K562 (cell line): ENCODE results near the gene FUT8.

Experiments used
- BRCA1 ChIP-seq, 2 experiments: fragments of 450-650 bp in 1 of 2; sonication (generic) in 1 of 2; formaldehyde crosslinking in 1 of 2; IDR thresholded peaks; 2 replicates each; pipeline versions ENCODE4 v1.5.0 to v1.6.1; 2017 to 2020; ENCODE audit warnings: mild to moderate bottlenecking in 1 of 2, missing genetic modification reagents in 1 of 2
- CHD2 ChIP-seq: IDR thresholded peaks from 2 replicates; pipeline ENCODE4 v1.6.1; 2011; ENCODE audit warnings: low read depth, low read length
- CREB1 ChIP-seq, 2 experiments: sonication (generic) in 1 of 2; formaldehyde crosslinking in 1 of 2; IDR thresholded peaks; 2 replicates each; pipeline versions ENCODE4 v1.6.1 to v1.8.0; 2012 to 2022; ENCODE audit warnings: inconsistent platforms in 1 of 2, mild to moderate bottlenecking in 1 of 2, missing genetic modification reagents in 1 of 2, moderate library complexity in 1 of 2
- GABPB2 ChIP-seq: fragments of 250-450 bp; sonication (Bioruptor Pico); conservative IDR thresholded peaks from 2 replicates; pipeline ENCODE4 v1.5.1; 2021; ENCODE audit warnings: mild to moderate bottlenecking
- HSF4 ChIP-seq: fragments of 250-450 bp; sonication (Bioruptor Pico); IDR thresholded peaks from 2 replicates; pipeline ENCODE4 v2.1.2; 2022; ENCODE audit warnings: mild to moderate bottlenecking, moderate library complexity, borderline replicate concordance
- NR3C1 ChIP-seq: sonication (generic); formaldehyde crosslinking; IDR thresholded peaks from 2 replicates; pipeline ENCODE4 v1.8.1; 2022; ENCODE audit warnings: missing genetic modification reagents
- POLR2A ChIP-seq: fragments of 450-650 bp; conservative IDR thresholded peaks from 2 replicates; pipeline ENCODE4 v1.6.1; 2016
- POLR2AphosphoS5 ChIP-seq: IDR thresholded peaks from 2 replicates; pipeline ENCODE4 v1.6.1; 2011; ENCODE audit warnings: mild to moderate bottlenecking, low read depth, low read length, moderate library complexity; ENCODE audit not compliant: control insufficient read depth, insufficient read depth
- PTRF ChIP-seq: fragments of 450-650 bp; IDR thresholded peaks from 2 replicates; pipeline ENCODE4 v1.6.1; 2016; ENCODE audit warnings: mild to moderate bottlenecking, missing genetic modification characterization, missing compliant biosample characterization
- SP2 ChIP-seq: IDR thresholded peaks from 2 replicates; pipeline ENCODE4 v1.6.1; 2011; ENCODE audit warnings: mild to moderate bottlenecking, low read depth, low read length, moderate library complexity; ENCODE audit not compliant: poor library complexity, severe bottlenecking; ENCODE audit errors: extremely low read depth
- ZNF175 ChIP-seq: fragments of 200-800 bp; sonication (Bioruptor generic); IDR thresholded peaks from 2 replicates; pipeline ENCODE4 v1.6.1; 2016; ENCODE audit warnings: low read depth, mild to moderate bottlenecking, missing genetic modification characterization, missing compliant biosample characterization
- ZZZ3 ChIP-seq: fragments of 450-650 bp; IDR thresholded peaks from 2 replicates; pipeline ENCODE4 v1.6.1; 2016; ENCODE audit warnings: antibody characterized with exemption, mild to moderate bottlenecking, moderate library complexity
- TF ChIP-seq, protein P1 (sequence below), 3 experiments: IDR thresholded peaks in 2 of 3; conservative IDR thresholded peaks in 1 of 3; 2 replicates each; pipeline ENCODE4 v1.5.1; 2011 to 2012; ENCODE audit warnings: low read length in 3 of 3, mild to moderate bottlenecking in 3 of 3, control low read depth in 2 of 3, improper control_type of control experiment in 1 of 3, inconsistent platforms in 1 of 3, low read depth in 1 of 3, mixed read lengths in 1 of 3, moderate library complexity in 1 of 3; ENCODE audit not compliant: insufficient read depth in 2 of 3
- TF ChIP-seq, protein P2 (sequence below): fragments of 450-650 bp; IDR thresholded peaks from 2 replicates; pipeline ENCODE4 v1.6.1; 2017; ENCODE audit warnings: antibody characterized with exemption, mild to moderate bottlenecking

DNA sequence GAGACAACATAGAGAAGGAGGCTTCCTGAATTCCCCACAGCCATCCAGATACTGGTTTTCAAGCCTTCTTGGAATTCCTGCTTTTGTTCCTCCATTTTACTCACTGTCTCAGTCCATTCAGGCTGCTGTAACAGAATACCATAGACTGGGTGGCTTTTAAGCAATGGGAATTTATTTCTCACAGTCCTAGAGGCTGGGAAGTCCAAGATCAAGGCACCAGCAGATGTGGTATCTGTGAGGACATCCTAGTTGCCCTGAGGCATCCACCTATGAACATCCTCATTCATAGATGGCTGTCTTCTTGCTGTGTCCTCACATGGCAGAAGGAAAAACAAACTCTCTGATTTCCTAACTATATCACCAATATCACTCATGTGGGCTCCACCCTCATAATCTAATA lies 374.9 kb downstream of the FUT8 start:
- TF ChIP-seq SP2 (no peak), BRCA1 (IDR thresholded peaks at IDR 0.05) (no peak), BRCA1 (CRISPR knock-in tag; IDR thresholded peaks at IDR 0.05) (no peak), ZZZ3 (no peak), HSF4 (CRISPR knock-in tag) (no peak), ZNF175 (no peak), CREB1 (IDR thresholded peaks at IDR 0.05) (no peak), CREB1 (CRISPR knock-in tag; IDR thresholded peaks at IDR 0.05) (no peak), PTRF (tag) (no peak), POLR2A (no peak), NR3C1 (CRISPR knock-in tag) (no peak), GABPB2 (CRISPR knock-in tag) (no peak), POLR2AphosphoS5 (no peak), CHD2 (no peak)
- TF ChIP-seq, protein P1, sequence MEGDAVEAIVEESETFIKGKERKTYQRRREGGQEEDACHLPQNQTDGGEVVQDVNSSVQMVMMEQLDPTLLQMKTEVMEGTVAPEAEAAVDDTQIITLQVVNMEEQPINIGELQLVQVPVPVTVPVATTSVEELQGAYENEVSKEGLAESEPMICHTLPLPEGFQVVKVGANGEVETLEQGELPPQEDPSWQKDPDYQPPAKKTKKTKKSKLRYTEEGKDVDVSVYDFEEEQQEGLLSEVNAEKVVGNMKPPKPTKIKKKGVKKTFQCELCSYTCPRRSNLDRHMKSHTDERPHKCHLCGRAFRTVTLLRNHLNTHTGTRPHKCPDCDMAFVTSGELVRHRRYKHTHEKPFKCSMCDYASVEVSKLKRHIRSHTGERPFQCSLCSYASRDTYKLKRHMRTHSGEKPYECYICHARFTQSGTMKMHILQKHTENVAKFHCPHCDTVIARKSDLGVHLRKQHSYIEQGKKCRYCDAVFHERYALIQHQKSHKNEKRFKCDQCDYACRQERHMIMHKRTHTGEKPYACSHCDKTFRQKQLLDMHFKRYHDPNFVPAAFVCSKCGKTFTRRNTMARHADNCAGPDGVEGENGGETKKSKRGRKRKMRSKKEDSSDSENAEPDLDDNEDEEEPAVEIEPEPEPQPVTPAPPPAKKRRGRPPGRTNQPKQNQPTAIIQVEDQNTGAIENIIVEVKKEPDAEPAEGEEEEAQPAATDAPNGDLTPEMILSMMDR (IDR thresholded peaks at IDR 0.05 in 2 of 3, conservative IDR thresholded peaks at IDR 0.05 in 1 of 3; ENCODE audit: insufficient read depth in 2 of 3, low read depth in 1 of 3, low read length in 3 of 3), result no peak
- TF ChIP-seq, protein P2, sequence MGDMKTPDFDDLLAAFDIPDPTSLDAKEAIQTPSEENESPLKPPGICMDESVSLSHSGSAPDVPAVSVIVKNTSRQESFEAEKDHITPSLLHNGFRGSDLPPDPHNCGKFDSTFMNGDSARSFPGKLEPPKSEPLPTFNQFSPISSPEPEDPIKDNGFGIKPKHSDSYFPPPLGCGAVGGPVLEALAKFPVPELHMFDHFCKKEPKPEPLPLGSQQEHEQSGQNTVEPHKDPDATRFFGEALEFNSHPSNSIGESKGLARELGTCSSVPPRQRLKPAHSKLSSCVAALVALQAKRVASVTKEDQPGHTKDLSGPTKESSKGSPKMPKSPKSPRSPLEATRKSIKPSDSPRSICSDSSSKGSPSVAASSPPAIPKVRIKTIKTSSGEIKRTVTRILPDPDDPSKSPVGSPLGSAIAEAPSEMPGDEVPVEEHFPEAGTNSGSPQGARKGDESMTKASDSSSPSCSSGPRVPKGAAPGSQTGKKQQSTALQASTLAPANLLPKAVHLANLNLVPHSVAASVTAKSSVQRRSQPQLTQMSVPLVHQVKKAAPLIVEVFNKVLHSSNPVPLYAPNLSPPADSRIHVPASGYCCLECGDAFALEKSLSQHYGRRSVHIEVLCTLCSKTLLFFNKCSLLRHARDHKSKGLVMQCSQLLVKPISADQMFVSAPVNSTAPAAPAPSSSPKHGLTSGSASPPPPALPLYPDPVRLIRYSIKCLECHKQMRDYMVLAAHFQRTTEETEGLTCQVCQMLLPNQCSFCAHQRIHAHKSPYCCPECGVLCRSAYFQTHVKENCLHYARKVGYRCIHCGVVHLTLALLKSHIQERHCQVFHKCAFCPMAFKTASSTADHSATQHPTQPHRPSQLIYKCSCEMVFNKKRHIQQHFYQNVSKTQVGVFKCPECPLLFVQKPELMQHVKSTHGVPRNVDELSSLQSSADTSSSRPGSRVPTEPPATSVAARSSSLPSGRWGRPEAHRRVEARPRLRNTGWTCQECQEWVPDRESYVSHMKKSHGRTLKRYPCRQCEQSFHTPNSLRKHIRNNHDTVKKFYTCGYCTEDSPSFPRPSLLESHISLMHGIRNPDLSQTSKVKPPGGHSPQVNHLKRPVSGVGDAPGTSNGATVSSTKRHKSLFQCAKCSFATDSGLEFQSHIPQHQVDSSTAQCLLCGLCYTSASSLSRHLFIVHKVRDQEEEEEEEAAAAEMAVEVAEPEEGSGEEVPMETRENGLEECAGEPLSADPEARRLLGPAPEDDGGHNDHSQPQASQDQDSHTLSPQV, result no peak
